Esophagus squamous epithelium (tissue), 4 donors: Measurements from ENCODE around the gene GCM1.

Experiments
- CTCF ChIP-seq, 6 experiments: fragments of 450-650 bp in 4 of 6; fragments of 200-600 bp in 2 of 6; sonication (generic) in 2 of 6; IDR thresholded peaks; one replicate each; pipeline ENCODE4 v1.5.1; 2016 to 2019; ENCODE audit warnings: antibody characterized with exemption in 6 of 6, mild to moderate bottlenecking in 4 of 6, moderate library complexity in 4 of 6
- POLR2A ChIP-seq, 4 donors: fragments of 450-650 bp; IDR thresholded peaks; one replicate each; pipeline ENCODE4 v1.6.1; 2017; ENCODE audit warnings: antibody characterized with exemption in 4 of 4, mild to moderate bottlenecking in 4 of 4, moderate library complexity in 3 of 4

- TF ChIP-seq CTCF (IDR thresholded peaks at IDR 0.05) (no peak), POLR2A (IDR thresholded peaks at IDR 0.05) (no peak)
Observed at GRCh38 chr6:53100561-53100960, 48.1 kb downstream of the GCM1 start.
